SKM-1 (cell line): ENCODE results near the gene PRKAB2.
"Not testable (repeated sequence)": the region's sequence is repeated elsewhere in the genome, so short reads cannot be mapped to it uniquely, and the experiment has no call there.

Experiments
- DNase-seq: peaks from one replicate; lab custom pipeline; 2025; ENCODE audit not compliant: unreplicated experiment; lab: John Stamatoyannopoulos, UW

The PRKAB2 gene, protein sequence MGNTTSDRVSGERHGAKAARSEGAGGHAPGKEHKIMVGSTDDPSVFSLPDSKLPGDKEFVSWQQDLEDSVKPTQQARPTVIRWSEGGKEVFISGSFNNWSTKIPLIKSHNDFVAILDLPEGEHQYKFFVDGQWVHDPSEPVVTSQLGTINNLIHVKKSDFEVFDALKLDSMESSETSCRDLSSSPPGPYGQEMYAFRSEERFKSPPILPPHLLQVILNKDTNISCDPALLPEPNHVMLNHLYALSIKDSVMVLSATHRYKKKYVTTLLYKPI

DNA sequence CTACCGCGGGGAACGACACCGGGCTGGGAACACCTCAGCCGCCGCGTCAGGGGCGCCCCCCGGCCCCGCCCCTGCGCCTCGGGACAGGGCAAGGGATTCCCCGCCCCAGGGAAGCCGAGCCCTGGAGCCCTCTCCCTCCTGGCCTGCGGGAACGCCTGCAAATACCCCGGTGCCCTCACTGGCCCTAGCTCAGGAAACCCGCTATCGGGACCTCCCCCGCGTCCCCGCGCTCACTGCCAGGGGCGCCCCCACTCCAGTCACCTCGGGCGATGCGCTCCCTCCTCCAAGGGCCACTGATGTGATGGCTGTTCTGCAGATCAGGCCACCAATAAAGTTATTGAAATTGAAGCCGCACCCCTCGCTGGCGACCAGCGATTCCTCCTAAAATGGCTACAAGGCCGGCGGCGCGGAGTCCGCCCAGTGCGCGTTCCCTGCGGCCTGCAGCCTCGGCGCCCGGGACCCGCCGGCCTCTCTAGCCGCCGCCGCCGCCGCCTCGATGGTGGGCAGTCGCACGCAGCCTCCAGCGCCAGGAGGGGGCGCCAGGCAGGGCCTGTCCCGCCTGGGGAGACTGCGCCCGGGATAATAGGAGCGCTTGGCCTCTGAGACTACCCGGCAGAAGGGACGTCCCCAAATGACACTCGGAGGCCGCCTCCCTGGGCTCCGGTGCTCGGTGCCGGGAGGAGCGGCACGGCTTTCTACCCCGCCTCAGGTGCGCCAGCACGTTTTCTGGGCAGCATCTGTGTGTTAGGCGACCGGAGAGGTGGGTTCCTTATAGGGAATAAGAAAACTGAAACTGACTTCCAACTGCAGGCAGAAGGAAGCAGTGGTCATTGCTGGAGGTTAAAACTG is at the start of gene PRKAB2:
Gene PRKAB2 (minus strand): TSS at position 303 of the 849 bp plus-strand sequence. CDS start 326 bp downstream, outside the sequence.
- DNase-seq, result peak; percentile 87

- DNase-seq, result no peak
Observed at GRCh38 chr1:147218606-147219005, 46.3 kb upstream of the PRKAB2 start.

GRCh38 chr1:147217141-147217540 is 44.9 kb upstream of the PRKAB2 start:
- no peak for DNase-seq

GRCh38 chr1:147216124-147216523 is 43.9 kb upstream of the PRKAB2 start:
- DNase-seq, result no peak

- no peak for DNase-seq
Observed at GRCh38 chr1:147215540-147215916, 43.3 kb upstream of the PRKAB2 start.

DNA sequence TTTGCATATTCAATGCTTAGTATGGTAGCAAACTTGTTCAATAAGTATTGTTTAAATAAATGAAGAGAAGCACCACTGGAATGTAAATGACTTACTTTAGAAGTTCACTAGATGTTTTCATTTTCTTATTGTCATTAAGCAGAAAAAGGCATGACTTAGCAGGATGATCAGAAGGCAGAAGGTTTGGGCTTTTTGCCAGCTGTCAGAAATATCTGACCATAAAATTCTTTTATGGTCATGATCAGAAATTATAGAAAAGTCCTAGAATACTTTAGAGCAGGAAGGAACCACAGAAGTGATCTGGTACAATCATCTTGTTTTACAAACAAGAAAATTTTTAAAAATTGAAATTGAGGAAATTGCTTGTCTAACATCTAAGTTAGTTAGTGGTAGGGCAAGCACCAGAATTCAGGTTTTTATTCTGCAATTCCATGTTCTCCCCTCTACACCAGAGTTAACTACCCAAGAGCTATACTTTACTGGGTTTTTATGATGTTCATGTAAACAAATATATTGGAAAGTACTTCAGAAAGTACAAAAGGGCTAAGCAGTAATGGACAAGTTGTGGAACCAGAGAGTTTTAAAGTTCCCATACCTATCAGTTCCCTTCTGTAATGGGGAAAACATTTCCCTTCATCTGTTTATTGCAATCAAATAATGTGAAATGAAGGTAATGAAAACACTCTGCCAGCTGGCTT is 42.7 kb upstream of the PRKAB2 start:
- DNase-seq, result no peak

- DNase-seq, result no peak
Observed at GRCh38 chr1:147214325-147214724, 42.1 kb upstream of the PRKAB2 start.

DNA sequence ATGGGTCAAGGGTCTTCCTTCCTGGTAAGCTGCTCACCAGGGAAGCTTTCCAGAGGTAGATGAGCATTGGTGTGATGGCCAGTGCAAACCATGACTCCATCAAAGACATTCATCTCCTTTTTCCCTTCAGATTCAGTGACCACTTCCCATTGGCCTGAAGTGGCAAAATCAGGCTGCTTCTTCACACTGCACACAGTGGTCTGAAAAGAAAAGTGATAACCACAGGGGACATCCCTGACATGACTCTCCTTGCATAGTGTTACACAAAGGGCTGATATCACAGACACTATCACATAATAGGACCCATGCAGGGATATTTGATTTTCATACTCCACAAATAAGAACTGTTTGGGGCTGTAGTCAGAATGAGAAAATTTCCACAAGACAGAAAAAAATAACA is 41.0 kb upstream of the PRKAB2 start:
- DNase-seq, result no peak

DNA sequence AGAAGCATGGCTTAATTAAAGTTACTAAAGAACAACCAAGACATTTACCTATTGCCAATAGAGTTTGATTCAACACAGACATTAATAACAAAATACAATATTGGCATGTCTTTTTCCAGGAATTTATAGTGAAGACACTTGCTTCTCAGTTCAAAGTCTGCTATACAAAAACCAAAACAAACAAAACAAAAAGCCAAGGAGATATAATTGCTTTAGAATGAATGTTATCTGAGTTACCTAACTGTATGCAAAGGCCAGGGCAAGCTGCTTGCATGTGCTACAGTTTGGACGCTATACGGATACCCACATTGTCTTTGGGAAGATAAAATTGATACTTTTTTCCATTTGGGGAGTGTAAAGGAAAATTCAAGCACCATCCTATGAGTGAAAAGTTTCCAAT is 39.3 kb upstream of the PRKAB2 start:
- no peak for DNase-seq

DNA sequence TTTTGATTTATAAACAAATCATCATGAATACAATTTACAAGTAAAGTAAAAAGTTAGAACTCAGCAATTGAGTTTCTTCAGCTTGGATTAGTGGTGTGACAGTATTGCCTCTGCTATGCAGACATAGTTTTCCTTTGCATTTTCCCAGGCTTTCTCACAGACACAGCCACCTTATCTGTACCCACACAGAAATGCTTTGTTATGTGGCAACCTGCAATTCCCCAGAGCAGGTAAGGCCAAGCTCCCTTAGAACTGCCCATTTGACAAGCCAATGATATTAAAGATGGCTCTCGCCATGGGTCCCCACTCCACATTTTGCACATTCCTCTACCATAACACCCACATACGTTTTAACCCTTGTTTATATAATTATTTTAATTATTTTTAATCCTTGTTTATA is 38.7 kb upstream of the PRKAB2 start:
- no peak for DNase-seq

GRCh38 chr1:147209825-147210821 is 37.9 kb upstream of the PRKAB2 start:
- DNase-seq, result no peak

GRCh38 chr1:147208619-147209018 is 36.3 kb upstream of the PRKAB2 start:
- DNase-seq, result no peak

DNA sequence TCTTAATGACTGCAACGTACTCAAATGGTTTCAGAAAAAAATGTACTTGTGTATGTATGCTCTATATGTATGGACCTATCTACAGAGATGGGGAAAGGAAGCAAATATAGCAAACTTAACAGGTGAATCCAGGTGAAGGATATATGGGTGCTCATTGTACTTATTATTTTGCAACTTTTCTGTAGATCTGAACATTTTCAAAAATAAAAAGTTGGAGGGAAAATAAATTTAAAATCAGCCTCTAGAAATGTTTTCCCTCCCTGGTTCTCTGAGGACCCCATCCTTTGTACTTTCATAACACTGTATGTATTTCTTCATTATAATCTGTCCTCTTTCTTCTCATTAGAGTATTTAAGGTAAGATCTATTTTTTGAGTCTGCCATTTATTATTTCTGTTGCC is 34.9 kb upstream of the PRKAB2 start:
- no peak for DNase-seq

- no peak for DNase-seq
Observed at GRCh38 chr1:147204080-147204479, 31.8 kb upstream of the PRKAB2 start.

DNA sequence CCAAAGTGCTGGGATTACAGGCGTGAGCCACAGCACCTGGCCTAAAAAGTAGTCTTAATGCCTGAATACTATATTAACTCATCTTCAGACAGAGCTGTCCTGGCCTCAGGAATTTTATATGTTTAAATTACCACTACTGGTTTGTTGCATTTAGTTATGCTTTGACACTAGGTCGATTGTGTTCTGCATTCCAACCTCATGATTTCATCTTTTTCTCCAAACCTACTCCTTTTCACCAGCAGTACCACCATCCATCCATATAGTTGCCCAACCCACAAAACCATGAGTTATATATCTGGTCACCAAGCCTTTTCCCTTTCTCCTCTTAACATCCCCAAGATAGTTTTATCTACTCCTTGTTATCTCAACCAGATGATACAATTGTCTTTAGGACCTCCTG is 30.3 kb upstream of the PRKAB2 start:
- no peak for DNase-seq

DNA sequence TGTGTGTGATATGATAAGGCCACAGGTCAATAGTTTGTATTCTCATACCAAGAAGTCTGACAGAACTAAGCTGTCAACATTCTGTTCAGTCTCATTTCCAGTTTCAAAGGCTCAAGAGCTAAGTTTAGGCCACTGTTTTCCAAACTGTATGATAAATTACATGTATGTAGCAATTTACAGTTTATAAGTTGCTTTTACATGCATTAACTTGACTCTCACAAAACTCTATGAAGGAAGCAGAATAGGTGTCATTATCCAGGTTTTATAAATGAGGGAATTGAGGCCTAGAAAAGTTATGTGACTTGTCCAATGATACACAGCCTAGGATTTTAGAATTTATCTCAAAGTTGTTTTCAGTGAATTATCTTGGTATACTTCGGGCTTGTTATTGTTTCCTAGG is 29.5 kb upstream of the PRKAB2 start:
- DNase-seq, result no peak

DNA sequence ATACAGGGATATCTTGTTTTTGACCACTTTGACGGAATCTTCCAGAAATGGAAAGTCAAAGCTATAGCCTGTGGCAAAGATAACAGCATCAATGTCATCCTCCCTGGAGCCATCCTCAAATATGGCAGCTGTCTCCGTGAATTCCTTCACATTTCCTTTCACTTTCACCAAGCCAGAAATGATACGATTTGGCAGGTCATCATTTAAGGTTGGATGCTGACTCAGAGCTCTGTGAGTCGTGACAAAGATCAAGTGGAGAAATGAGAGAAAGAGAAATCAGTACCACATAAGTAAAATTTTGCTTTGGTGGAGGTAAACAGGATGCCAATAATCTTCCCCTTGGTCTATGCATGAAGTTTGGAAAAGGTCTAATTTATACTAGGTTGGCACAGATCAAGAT is 29.0 kb upstream of the PRKAB2 start:
- DNase-seq, result no peak

GRCh38 chr1:147197324-147197723 is 25.1 kb upstream of the PRKAB2 start:
- DNase-seq, result not testable (repeated sequence)

DNA sequence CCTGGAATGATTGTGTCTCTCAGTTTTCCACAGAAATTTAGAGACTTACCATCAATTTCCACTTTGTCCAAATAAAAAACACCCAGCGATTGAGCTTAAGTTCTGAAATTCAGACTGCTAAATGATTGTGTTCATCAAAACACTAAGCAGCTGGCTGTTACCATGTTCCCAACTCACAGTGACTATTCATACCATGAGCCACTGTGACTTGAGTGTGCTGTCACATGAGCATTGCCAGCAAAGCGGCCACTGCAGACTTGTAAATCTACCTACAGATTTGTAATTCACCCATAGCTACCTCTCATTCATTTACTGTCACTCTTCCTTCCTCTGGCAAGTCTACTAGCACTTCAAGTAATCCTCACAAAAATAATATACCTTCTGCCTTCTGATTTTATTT is 17.2 kb upstream of the PRKAB2 start:
- no peak for DNase-seq

- no peak for DNase-seq
Observed at GRCh38 chr1:147185432-147185831, 13.2 kb upstream of the PRKAB2 start.
